Activated CD4-positive, alpha-beta T cell treated with anti-CD3 and anti-CD28 coated beads, Interleukin-10, Interleukin-2, amounts not matched to agents 100 ng/mL and 50 ng/mL, durations not matched to agents 16 hours and 8 hours (primary cell): Measurements from ENCODE around the gene RUNX3.
A peak's percentile ranks its signal among the peaks of the same experiment; 100 is the strongest.

Source experiments
- DNase-seq: peaks from one replicate; pipeline ENCODE4 v3.0.0-alpha.2; 2020

The RUNX3 gene

DNA sequence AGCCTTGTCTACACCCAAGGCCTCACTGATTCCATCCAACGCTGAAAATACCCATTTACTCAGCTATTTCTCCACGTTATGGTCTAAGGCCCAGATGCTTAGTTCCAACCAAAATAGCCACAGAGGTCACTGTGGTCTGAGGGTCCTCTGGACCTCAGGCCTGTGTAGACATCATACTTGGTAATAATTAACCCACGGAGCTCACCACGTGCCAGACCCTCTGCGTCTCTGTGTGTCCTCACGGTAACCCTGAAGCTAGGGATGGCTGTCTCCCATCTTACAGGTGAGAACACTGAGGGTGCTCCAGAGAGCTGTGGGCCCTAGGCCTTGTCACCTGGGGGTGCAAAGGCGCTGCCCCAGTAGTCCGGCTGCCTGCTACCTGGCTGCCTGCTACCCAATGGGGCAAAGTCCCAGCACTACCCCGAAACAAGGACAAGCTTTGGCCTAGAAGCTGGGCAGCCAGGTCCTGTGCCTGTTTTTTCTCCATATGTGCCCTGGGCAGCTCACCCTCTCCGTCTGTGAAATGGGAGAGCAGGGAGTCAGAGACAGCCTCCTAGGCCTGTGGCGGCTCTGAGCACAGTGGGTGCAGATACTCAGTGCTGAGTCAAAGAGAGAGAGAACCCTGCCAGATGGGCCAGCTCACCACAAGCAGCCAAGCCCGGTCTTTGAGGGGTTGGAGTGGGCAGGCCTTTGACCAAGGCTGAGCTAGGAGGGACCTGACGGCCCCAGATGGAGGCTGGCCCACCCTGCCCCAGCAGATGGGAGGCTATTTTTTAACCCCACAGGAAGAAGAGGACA is 17.0 kb upstream of the RUNX3 start:
- peak; percentile 79 for DNase-seq

- no peak for DNase-seq
Measured at GRCh38 chr1:24945354-24946326, 15.6 kb upstream of the RUNX3 start.

DNA sequence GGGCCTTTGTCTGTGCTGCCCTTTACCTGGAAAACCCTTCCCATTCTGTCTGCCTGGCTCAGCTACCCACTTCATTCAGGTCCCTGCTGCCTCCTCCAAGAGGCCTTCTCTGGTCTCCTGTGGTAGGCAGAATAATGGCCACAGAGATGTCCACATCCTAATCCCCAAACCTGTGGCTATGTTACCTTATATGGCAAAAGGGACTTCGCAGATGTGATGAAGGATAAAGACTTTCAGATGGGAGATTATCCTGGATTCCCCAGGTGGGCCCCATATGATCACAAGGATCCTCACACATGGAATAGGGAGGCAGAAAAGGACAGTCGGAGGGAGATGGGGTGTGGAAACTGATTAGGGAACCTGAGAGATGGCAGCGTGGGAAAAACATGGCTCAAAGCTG is 14.2 kb upstream of the RUNX3 start:
- DNase-seq, result no peak

- no peak for DNase-seq
Measured at GRCh38 chr1:24942789-24943188, 12.7 kb upstream of the RUNX3 start.

DNA sequence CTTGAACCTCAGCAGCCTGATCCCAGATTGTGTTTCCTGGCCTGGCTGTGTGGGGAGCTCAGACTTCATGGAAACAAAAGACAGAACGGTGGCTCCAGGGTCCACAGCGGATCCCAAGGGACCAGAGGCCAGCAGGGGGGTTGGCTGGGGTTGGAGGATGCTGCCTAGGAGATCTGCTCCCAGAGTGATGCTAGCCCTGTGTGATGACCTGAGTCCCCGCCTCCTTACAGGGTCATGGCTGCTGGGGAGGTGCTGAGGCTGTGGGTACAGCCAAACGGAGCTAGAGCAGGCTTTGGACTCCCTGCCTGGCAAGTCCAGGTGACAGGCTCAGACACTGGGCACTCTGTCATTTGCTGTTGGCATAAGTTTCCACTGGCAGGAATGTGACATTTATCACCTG is 11.5 kb upstream of the RUNX3 start:
- DNase-seq, result no peak

GRCh38 chr1:24940231-24940630 is 10.2 kb upstream of the RUNX3 start:
- no peak for DNase-seq

DNA sequence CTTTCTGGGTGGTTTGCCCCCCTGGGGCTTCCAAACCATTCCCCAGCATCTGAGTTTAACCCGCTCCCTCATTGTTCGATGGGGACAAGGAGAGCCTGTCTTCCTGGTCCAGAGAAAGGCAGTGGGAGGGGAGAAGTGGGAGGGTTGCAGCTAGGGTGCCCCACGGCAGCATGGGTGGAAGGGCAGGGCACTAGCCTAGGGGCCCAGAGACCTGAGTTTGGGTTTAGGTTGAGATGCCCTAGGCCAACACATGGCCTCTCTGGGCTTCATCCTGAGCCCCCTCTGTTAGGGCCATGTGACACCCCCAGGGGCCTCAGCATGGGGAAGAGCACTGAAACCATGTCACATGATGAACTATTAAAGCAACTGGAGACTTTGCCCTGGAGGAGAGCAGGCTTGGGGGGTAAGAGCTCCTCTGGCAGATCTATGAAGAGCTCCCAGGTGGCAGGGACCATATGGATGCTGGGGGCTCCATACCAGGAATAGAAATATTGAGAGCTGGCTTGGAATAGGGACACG is 9.7 kb upstream of the RUNX3 start:
- no peak for DNase-seq

- no peak for DNase-seq
Measured at GRCh38 chr1:24939040-24939674, 9.1 kb upstream of the RUNX3 start.

DNA sequence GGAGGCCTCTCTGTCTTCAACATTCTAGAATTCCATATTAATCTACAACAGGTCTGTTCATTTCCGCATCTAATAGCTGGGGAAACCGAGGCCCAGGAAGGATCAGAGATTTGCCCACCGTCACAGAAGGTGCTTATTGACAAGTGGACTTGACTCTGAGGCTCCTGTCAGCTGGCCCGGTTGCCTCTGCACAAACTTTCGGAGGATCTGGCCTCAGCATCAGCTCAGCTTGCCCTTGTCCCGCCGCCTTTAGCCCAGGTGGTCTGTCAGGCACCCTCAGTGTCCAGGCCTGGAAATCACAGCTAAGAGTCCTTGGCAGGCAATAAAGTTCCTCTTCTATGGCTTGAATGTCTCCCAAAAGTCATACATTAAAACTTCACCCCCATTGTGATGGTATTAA is 8.2 kb upstream of the RUNX3 start:
- DNase-seq, result no peak

DNA sequence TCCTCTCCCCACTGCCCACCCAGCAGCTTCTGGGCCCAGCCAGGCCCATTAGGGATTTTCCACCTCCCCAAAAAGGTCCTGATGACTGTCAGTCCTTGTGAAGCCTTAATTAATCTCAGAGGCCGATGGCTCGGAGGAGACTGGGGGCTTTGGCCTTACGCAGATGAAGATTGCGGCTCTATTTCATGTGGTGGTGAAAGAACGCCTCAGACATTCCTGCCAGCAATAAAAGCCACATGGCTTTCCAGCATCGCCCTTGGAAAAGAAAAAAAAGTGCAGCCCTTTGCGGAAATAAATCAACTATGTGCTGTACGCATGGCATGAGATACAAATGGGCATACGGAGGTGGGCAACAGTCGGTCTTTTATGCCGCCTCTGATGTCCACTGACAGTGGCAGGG is 6.6 kb upstream of the RUNX3 start:
- DNase-seq, result no peak

GRCh38 chr1:24935615-24936484 is 5.8 kb upstream of the RUNX3 start:
- no peak for DNase-seq

DNA sequence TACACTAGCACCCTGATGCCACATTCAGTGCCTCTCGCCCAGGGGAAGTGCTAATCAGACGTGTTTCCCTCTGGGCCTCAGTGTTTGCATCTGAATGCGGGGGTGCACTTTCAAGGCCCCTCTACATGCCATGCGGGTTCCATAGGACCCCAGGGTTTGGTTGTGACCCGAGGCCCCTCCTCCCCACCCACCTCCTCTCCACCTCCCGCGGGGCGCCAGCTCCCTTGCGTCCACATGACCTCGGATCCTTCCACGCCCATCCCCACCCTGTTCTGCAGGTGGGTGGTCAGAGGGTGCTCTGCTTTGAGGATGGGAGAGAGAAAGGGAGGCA is 5.1 kb upstream of the RUNX3 start:
- DNase-seq, result no peak

- no peak for DNase-seq
Measured at GRCh38 chr1:24934310-24935195, 4.5 kb upstream of the RUNX3 start.

GRCh38 chr1:24933468-24933867 is 3.4 kb upstream of the RUNX3 start:
- no peak for DNase-seq

GRCh38 chr1:24932725-24933294 is 2.7 kb upstream of the RUNX3 start:
- no peak for DNase-seq

GRCh38 chr1:24932284-24932683 is 2.2 kb upstream of the RUNX3 start:
- peak; percentile 82 for DNase-seq

DNA sequence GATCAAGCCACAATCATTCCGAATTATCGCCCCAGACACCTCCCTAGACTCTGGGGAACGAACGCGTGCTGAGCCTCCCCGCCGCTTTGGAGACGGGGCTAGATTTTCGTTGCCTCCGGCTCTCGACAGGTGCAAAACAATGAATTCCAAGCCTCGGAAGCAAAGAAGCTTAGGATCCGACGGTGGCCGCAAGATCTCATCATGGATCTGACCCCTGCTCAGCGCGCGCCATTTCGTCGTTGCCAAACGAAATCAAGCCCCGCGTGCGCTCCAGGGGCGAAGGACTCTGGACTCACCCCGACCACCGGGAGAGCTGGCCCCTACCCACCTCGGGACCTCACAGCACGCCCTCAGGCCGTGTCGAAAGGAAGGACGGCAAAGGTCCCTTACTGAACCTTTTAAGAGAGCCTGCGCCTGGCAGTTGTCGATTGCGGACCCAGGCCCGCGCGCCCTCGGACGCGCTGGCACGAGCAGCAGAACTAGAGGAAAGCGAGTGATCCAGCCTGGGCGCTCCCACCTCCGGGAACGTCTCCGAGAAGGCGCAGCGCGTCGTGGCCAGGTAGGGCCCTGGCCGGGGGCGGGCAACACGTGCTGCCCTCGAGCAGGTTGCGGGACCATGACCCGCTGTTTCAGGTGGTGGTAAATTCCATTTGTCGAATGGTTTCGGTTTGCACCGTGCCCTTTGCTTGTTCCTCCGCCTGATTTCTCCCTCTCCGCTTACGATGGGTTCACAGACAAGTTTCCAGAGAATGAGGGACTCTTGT is 1.6 kb upstream of the RUNX3 start:
- DNase-seq, result no peak

DNA sequence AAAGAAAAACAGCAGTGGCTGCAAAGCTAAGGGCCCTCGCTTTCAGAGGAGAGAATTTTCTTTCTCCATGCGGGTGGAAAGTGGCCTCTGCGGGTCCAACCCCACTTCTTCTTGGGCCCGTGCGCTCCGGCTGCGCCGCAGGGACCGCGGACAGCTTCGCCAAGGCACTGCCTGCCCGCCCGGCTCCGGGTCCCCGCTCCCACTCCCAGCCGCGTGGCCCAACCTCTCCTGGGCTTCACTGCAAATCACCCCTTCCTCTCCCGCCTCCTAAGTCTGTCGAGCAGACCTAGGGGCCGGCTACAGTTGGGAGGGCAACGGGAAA is 1.0 kb upstream of the RUNX3 start:
- DNase-seq, result no peak

- DNase-seq, result peak; percentile 60
Measured at GRCh38 chr1:24929398-24930259, 447 bp downstream of the RUNX3 start.
